ENCODE results near the gene ECSCR. TPM values are rescaled to one million over a fixed set of nuclear protein-coding genes. Genes with fewer than 3 reads are reported as not detected.
"Not testable (repeated sequence)": the region's sequence is repeated elsewhere in the genome, so short reads cannot be mapped to it uniquely, and the experiment has no call there.

Gene ECSCR
- total RNA-seq, 1 experiment from 2014 or later: 0.36 TPM

DNA sequence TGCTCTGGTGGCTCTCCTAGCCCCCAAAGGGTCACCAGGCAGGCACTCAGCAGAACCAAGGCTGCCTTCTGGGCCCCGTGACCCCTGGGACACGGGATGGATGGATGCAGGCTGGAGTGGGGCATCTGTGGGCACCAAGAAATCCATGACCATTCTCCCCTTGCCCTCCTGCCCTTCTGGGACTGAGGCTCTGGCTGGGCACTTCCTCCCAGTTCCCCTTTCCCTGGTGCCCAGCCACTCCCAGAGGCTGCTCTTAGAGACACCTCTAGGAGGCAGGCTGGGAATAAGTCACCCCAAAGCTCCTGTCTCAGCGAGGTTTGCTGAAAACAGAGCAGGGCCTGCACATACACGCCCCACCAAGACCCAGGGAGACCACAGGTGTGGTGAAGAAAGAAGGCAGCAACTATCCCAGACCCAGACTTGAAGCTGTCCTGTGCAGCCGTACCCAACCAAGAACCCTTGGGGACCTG is 19.1 kb upstream of the ECSCR start:
- intact Hi-C loops (cut with micrococcal nuclease): no loop called here

GRCh38 chr5:139481122-139481533 is 18.6 kb upstream of the ECSCR start:
- Histone ChIP-seq H3K9me2 (replicated peaks; ENCODE audit: low read length) (no peaks in the 10 kb centered on the region), H2AFZ (ENCODE audit: low read length) (no peak overlapping the region), H3F3A (ENCODE audit: low read length, unreplicated experiment) (no peaks in the 10 kb centered on the region), H3K9ac (ENCODE audit: low read length) (peak overlapping the region; percentile 52; the same call in 1 of the 2 replicates), H4K20me1 (ENCODE audit: low read length) (no peaks in the 10 kb centered on the region), H3K27me3 (ENCODE audit: low read length) (no peaks in the 10 kb centered on the region), H3K36me3 (ENCODE audit: low read depth, low read length) (no peaks in the 10 kb centered on the region), H3K4me3 (ENCODE audit: low read length) (peak overlapping the region; percentile 53; the same call in 1 of the 2 replicates), H3K79me2 (ENCODE audit: low read length) (no peaks in the 10 kb centered on the region), H3K4me2 (ENCODE audit: low read length) (peak overlapping the region; percentile 77), H3K4me1 (ENCODE audit: insufficient read depth, low read length) (peaks cover 20% of the 10 kb centered on the region), H3K9me3 (ENCODE audit: low read length) (no peaks in the 10 kb centered on the region), H3K27ac (ENCODE audit: low read length) (no peak overlapping the region)
- TF ChIP-seq EZH2 (IDR thresholded peaks at IDR 0.05; ENCODE audit: low read length, unreplicated experiment) (no peak), EZH2phosphoT487 (IDR thresholded peaks at IDR 0.05; ENCODE audit: borderline replicate concordance, low read length) (no peak)
- TF ChIP-seq, protein P1, sequence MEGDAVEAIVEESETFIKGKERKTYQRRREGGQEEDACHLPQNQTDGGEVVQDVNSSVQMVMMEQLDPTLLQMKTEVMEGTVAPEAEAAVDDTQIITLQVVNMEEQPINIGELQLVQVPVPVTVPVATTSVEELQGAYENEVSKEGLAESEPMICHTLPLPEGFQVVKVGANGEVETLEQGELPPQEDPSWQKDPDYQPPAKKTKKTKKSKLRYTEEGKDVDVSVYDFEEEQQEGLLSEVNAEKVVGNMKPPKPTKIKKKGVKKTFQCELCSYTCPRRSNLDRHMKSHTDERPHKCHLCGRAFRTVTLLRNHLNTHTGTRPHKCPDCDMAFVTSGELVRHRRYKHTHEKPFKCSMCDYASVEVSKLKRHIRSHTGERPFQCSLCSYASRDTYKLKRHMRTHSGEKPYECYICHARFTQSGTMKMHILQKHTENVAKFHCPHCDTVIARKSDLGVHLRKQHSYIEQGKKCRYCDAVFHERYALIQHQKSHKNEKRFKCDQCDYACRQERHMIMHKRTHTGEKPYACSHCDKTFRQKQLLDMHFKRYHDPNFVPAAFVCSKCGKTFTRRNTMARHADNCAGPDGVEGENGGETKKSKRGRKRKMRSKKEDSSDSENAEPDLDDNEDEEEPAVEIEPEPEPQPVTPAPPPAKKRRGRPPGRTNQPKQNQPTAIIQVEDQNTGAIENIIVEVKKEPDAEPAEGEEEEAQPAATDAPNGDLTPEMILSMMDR (conservative IDR thresholded peaks at IDR 0.05; ENCODE audit: low read depth, low read length): no peak
- ChIA-PET POLR2A (ENCODE audit: unreplicated experiment) (no interaction called here), CTCF (no interaction called here)
- DNase-seq (no peak), ATAC-seq (no peak)
- no TSS peak for BruUV-seq (replicated peaks)
- intact Hi-C loops (cut with micrococcal nuclease): no loop called here

More for the DNA sequence above, 19.1 kb upstream of the ECSCR start:
- ATAC-seq: peak; percentile 30
- Histone ChIP-seq H3K4me3 (ENCODE audit: low read length) (peak overlapping the region; percentile 53), H3K27me3 (ENCODE audit: low read length) (no peaks in the 10 kb centered on the region), H3K9ac (ENCODE audit: low read length) (peak overlapping the region; percentile 52), H3K27ac (ENCODE audit: low read length) (peak overlapping the region; percentile 90), H3K9me3 (ENCODE audit: low read length) (no peaks in the 10 kb centered on the region), H3K79me2 (ENCODE audit: low read length) (no peaks in the 10 kb centered on the region), H3K9me2 (replicated peaks; ENCODE audit: low read length) (no peaks in the 10 kb centered on the region), H3K4me1 (ENCODE audit: insufficient read depth, low read length) (peaks cover 20% of the 10 kb centered on the region), H3K4me2 (ENCODE audit: low read length) (peak overlapping the region; percentile 77), H3K36me3 (ENCODE audit: low read depth, low read length) (no peaks in the 10 kb centered on the region), H4K20me1 (ENCODE audit: low read length) (no peaks in the 10 kb centered on the region), H3F3A (ENCODE audit: low read length, unreplicated experiment) (no peaks in the 10 kb centered on the region), H2AFZ (ENCODE audit: low read length) (peak overlapping the region; percentile 80)
- TF ChIP-seq EZH2phosphoT487 (IDR thresholded peaks at IDR 0.05; ENCODE audit: borderline replicate concordance, low read length): no peak
- TF ChIP-seq, protein P1 (conservative IDR thresholded peaks at IDR 0.05; ENCODE audit: low read depth, low read length): 0 out of 2 replicates have a peak, but pooled peaks have one; percentile 15
- DNase-seq: no peak
- ChIA-PET POLR2A (ENCODE audit: unreplicated experiment) (interaction anchor here (0.7 kb wide), 1 partner anchor 68 kb away, joined by 3 read pairs; no protein-coding TSS in a partner anchor), CTCF (no interaction called here)
- BruUV-seq (replicated peaks): no TSS peak

- H3K9me3 ChIP-seq (ENCODE audit: low read length); DNase-seq; H3F3A ChIP-seq (ENCODE audit: low read length, unreplicated experiment); H3K9me2 ChIP-seq (replicated peaks; ENCODE audit: low read length); H3K79me2 ChIP-seq (ENCODE audit: low read length); H3K4me2 ChIP-seq (ENCODE audit: low read length); BruUV-seq (replicated peaks); H3K36me3 ChIP-seq (ENCODE audit: low read depth, low read length); POLR2A ChIA-PET (ENCODE audit: unreplicated experiment); H2AFZ ChIP-seq (ENCODE audit: low read length); intact Hi-C loops (cut with micrococcal nuclease); H3K9ac ChIP-seq (ENCODE audit: low read length); H3K4me3 ChIP-seq (ENCODE audit: low read length); H4K20me1 ChIP-seq (ENCODE audit: low read length); H3K27ac ChIP-seq (ENCODE audit: low read length); H3K27me3 ChIP-seq (ENCODE audit: low read length); ATAC-seq: not testable (repeated sequence)
- CTCF ChIA-PET: interaction anchor here (0.7 kb wide), 1 partner anchor 37 kb away, joined by 3 read pairs; no protein-coding TSS in a partner anchor
- peaks cover 20% of the 10 kb centered on the region for H3K4me1 ChIP-seq (ENCODE audit: insufficient read depth, low read length)
Measured at GRCh38 chr5:139479729-139480128, 17.2 kb upstream of the ECSCR start.

GRCh38 chr5:139478657-139479423 is 16.3 kb upstream of the ECSCR start:
- H3K9me3 ChIP-seq (ENCODE audit: low read length); intact Hi-C loops (cut with micrococcal nuclease); H3K9me2 ChIP-seq (replicated peaks; ENCODE audit: low read length); H4K20me1 ChIP-seq (ENCODE audit: low read length); H3K4me2 ChIP-seq (ENCODE audit: low read length); DNase-seq; CTCF ChIA-PET; H3K4me3 ChIP-seq (ENCODE audit: low read length); H3F3A ChIP-seq (ENCODE audit: low read length, unreplicated experiment); H3K79me2 ChIP-seq (ENCODE audit: low read length); H3K27ac ChIP-seq (ENCODE audit: low read length); H3K27me3 ChIP-seq (ENCODE audit: low read length); BruUV-seq (replicated peaks); H3K9ac ChIP-seq (ENCODE audit: low read length); H2AFZ ChIP-seq (ENCODE audit: low read length); POLR2A ChIA-PET (ENCODE audit: unreplicated experiment); H3K36me3 ChIP-seq (ENCODE audit: low read depth, low read length); ATAC-seq: not testable (repeated sequence)
- H3K4me1 ChIP-seq (ENCODE audit: insufficient read depth, low read length): peaks cover 20% of the 10 kb centered on the region
